ENCODE results near the gene CHRDL2.
"Not testable (repeated sequence)": the region's sequence is repeated elsewhere in the genome, so short reads cannot be mapped to it uniquely, and the experiment has no call there.

Gene CHRDL2

DNA sequence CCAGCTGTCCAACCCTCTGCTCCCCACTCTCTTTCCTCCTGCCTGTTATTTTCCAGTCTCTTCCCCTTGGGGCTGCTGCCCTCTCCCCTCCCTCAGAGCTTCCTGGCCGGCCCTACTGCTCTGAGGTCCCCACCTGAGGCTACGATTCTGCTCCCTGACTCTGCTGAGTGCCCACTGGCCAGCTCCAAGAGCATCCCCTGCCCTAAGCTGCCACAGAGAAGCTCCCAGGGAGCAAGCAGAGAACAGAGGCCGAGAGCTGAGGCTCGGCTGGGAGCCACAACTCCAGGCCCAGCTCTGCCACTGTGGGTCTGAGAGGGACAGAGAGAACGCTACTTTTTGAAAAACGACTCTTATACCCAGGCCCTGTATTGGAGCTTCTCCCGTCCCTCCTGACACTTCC is 61.1 kb downstream of the CHRDL2 start:
- DNase-seq (ENCODE audit: low spot score): no peak

DNA sequence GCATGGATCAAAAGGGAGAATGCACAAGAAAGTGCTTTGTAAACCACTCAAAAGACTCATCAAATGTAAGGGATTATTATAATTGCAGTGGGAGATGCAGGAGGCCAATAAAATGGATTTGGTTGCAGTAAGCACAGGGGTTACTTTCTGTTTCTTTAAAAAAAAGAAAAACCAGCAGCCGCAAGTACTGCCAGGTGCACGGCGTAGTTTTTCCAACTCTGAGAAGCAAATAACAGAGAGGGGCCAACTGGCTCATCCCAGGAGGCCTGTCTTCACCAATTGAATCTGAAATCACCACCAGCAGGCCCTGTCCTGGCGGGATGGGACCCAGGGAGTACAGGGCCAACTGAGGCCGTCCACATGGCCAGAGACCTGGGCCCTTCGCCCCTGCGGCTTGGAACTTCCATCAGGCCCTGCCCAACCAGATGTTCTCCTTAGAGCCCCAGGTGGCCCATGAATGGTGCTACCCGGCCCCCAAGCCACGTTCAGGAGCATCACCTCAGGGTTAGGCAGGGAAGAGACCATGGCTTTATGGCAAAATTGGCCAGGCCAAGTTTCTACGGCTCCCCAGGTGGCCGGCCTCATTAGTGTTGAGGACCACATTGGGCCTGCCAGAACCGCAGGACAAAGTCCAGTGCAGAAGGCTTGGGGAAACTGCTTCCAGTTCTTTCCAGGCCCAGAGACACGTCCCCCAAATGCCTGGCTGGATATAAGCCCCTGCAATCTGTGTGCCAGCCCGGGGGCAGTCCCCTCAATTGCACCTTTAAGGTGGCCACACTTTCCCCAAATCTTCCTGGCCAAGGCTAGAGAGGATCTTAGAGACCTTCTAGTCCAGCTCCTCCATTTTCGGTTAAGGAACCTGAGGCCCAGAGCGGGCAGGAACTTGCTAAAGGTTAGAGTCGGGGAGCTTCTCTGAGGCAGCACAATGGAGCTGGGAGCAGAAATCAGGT is 61.7 kb downstream of the CHRDL2 start:
- no peak for DNase-seq (ENCODE audit: low spot score)

DNA sequence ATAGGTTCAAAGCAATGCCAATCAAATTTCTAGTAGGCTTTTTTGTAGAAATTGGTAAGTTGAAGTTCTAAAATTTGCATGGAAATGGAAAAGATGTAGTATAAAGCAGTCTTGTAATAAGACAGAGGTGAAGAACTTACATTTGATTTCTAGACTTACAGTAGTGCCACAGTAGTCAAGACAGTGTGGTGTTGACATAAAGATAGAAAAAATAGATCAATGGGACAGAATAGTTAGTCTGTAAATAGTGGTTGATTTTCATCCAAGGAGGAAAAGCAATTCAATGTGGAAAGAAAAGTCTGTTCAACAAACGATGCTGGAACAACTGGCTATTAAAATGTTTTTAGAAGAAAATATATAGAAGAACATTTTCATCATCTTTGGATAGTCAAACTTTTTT is 67.9 kb downstream of the CHRDL2 start:
- DNase-seq (ENCODE audit: low spot score): no peak

DNA sequence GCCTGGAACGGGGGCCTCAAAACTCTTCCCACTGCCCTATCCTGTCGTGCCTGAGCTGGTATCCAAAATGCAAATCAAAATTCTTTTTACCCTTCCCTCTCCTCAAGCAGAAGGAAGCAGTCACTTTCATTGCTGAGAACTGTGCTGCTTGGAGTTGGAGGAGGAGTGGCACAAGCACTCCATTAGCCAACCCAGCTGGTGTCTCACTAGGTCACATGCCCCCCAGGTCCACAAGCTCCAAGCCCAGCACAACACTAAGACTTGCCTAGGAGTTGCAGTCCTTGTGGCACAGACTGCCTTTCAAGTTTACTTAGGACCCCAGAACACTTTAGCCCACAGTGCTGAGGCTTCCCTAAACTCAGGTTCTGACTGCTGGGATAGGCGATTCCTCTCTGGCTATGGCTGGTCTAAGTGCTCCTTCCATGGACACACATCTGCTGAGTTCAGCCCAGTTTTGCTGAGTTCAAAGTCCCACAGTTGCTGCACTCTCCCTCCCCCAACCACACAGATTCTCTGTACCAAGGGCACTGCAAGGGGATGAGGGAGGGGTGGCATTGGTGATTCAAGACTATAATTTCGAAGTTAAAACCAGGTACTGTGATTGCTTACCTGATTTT is 68.6 kb downstream of the CHRDL2 start:
- DNase-seq (ENCODE audit: low spot score): no peak

DNA sequence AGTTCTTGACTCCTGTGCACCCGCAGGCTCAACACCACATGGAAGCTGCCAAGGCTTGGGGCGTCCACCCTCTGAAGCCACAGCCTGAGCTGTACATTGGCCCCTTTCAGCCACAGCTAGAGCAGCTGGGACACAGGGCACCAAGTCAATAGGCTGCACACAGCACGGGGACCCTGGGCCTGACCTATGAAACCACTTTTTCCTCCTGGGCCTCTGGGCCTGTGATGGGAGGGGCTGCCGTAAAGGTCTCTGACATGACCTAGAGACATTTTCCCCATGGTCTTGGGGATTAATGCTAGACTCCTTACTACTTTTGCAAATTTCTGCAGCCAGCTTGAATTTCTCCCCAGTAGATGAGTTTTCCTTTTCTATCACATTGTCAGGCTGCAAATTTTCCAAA is 72.1 kb downstream of the CHRDL2 start:
- DNase-seq (ENCODE audit: low spot score): not testable (repeated sequence)

DNA sequence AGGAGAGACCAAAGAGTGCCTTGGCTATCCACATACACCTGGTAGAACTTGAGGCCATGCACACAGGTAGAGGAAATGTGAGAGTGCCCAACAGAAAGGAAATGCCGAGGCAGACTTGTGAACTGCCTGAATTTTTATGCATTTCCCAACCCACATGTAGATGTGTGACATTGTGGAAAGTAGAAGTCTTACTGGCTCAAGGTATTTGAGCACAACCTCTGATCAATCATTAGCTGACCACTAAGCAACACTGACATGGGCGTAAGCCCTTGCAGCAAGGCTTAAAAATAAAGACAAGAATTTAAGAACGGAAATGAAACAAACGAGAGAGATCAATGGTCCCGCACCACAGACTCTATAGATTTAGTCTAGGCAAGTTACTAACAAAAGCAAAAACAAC is 76.2 kb downstream of the CHRDL2 start:
- DNase-seq (ENCODE audit: low spot score): no peak

DNA sequence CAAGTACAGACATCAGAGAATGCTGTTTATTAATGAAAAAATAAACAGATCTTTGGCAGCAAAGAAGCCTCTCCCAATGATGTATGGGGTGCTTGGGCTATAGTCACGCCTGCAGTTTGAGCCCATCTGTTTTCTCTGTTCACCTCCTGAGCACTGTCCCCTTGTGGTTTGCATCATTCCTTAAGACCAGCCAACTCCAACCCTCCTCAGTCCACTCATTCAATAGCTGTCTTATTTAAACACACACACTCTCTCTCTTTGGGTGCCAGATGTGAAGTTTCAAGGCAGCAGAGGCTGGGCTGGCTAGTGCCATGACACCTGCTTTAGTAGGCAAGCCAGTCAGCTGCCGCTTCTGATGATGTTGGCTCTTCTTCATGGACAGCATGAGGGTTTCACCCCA is 80.7 kb downstream of the CHRDL2 start:
- DNase-seq (ENCODE audit: low spot score): no peak

DNA sequence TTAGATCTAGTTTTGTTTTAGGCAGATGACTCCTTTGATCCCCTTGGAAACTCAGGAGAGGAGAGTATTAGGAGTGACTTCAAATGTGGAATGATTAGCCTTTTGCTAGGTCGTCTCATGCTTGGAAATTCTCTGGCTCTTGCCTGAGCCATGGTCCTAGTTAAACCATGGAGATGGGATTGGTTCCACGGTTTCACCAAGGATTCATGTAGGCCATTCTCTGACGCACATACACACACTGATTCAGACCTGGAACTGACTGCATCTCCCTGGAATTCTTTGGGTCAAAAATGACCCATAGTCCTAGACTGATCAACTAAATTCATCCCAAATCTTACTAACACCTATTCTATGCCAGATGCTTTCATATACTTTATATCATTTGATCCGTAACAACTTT is 82.3 kb downstream of the CHRDL2 start:
- no peak for DNase-seq (ENCODE audit: low spot score)

DNA sequence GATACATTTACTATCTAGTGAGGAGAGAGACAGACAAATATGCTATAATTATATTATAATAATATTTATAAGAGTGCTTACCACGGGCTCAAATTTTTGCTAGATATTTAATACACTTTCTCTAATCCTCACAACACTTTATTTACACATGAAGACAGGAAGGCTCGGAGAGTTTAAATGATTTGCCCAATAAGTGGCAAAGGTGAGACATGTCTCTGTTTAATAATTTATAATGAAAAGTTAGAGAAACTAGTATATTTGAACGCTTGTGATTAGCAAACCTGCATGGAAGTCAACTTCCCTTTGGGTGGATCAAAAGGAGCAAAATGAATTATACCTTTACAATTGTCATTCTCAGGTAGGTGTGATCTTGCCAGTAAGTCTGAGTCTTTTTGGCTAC is 83.4 kb downstream of the CHRDL2 start:
- DNase-seq (ENCODE audit: low spot score): no peak

DNA sequence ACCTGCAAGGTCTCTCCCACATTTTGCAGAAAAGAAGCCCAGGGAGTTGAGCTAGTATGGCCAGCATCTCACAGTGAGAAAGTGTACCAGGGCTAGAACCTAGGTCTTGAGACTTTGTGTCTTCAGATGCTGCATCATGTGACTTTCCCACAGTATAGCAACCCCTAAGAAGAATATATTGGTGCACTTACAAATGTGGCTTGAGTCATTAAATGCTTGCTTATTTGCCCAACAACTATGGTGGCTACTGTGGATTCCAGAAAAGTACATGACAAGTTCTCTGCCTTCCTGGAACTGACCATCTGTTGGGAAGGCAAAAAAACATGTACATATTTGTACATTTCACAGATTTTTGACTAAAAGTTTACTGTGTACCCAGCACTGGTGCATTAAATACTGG is 83.8 kb downstream of the CHRDL2 start:
- DNase-seq (ENCODE audit: low spot score): no peak

DNA sequence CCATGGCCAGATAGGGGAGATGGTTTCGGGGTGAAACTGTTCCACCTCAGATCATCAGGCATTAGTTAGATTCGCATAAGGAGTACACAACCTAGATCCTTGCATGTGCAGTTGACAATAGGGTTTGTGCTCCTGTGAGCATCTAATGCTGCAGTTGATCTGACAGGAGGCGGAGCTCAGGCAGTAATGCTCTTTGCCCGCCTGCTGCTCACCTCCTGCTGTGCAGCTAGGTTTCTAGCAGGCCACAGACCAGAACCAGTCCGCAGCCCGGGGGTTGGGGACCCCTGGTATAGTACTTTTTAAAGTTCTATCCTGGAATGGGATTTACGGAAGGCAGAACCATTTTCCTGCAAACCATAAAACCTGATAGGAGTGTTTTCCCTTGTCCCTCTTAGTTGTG is 84.3 kb downstream of the CHRDL2 start:
- no peak for DNase-seq (ENCODE audit: low spot score)

All from hematopoietic multipotent progenitor cell treated with erythropoietin and hydrocortisone succinate and interleukin-3 and kit ligand, for 15 days (in vitro differentiated cells).